Activated naive CD4-positive, alpha-beta T cell treated with Interleukin-2 at 50 U/mL for 16 hours (primary cell): ENCODE measurements around the gene SCAI.
"Not testable (repeated sequence)": the region's sequence is repeated elsewhere in the genome, so short reads cannot be mapped to it uniquely, and the experiment has no call there.

Experiments used
- DNase-seq: peaks from one replicate; pipeline ENCODE4 v3.0.0-alpha.2; 2020

Gene SCAI

GRCh38 chr9:125012013-125012412, 131.3 kb downstream of the SCAI start:
- DNase-seq, result not testable (repeated sequence)

DNA sequence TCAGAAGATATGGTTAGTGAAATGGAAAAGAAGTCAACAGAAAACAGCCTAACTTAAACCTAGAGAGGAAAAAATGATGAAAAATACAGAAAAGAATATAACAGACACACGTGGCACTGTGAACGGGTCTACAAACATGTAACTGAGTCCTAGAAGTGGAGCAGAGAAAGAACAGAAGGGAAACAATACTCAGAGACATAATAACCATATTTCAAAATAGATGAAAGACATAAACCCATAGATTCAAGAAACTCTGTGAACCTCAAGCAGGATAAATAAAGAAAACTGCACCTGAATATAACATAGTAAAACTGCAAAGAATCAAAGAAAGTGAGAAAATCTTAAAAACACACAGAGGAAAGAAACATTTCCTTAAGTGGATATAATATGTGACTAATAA, 134.7 kb downstream of the SCAI start:
- DNase-seq, result no peak

GRCh38 chr9:125003332-125003731, 140.0 kb downstream of the SCAI start:
- no peak for DNase-seq

GRCh38 chr9:124983698-124984097, 159.6 kb downstream of the SCAI start:
- DNase-seq, result no peak

GRCh38 chr9:124980431-124980830, 162.9 kb downstream of the SCAI start:
- DNase-seq, result no peak

GRCh38 chr9:124975131-124975530, 168.2 kb downstream of the SCAI start:
- DNase-seq, result no peak

- no peak for DNase-seq
These were observed 169.5 kb downstream of the SCAI start for GRCh38 chr9:124973807-124974206.

- DNase-seq, result no peak
These were observed 171.0 kb downstream of the SCAI start for GRCh38 chr9:124972241-124972770.

DNA sequence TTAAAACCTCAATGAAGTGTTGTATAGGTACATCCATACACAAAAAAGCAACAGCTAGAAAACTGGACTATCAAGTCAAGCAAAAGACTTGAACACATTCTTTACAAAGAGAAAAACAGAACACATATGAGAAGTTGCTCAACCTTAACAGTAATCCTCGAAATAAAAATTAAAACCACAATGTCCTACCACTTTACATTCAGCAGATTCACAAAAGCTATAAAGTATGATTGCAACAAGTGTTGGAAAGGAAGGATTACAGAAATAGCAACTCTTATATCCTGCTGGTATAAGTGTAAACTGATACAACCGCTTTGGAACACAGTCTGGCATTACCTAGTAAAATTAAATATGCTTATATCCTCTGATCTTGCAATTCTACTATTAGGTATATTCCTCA, 173.9 kb downstream of the SCAI start:
- DNase-seq, result no peak

DNA sequence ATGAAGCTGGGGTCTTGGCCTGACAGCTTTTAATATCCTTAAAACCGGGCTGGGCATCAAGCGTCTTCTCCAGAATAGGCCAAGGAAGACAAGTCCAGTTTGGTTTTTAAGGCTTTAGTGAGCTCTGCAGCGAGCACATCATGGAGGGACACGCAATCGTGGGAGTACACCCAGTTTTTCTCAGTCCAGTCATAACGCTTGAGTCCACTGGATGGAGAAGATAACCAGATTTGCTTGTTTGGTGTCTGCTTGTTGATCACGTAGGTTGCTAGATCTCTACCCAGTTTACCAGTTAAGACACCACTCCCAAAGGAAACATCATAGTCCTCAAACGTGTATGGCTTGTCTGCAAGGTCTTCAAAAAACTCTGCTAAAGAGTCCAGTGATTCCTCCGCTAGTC, 175.1 kb downstream of the SCAI start:
- DNase-seq, result no peak

GRCh38 chr9:124965775-124966568, 177.4 kb downstream of the SCAI start:
- DNase-seq, result not testable (repeated sequence)

DNA sequence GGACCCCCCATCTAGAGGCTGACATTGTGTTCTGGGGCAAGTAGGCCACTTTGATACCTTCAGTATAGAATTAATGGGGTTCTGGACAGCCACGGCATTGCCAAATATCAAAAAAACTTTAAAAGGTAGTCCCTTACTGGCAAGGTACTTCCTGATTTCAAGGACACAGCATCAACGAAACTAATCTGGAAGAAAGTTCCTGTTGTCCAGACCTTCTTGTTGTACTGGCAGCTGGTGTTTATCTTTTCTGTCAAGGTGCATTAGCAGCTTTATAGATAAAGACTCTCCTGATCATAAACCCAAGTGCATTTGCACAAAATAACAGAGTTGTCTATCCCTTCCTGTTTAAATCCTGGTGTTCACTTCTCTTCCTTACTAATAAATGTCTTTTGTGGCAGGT, 178.7 kb downstream of the SCAI start:
- DNase-seq, result no peak

GRCh38 chr9:124964056-124964455, 179.3 kb downstream of the SCAI start:
- no peak for DNase-seq

DNA sequence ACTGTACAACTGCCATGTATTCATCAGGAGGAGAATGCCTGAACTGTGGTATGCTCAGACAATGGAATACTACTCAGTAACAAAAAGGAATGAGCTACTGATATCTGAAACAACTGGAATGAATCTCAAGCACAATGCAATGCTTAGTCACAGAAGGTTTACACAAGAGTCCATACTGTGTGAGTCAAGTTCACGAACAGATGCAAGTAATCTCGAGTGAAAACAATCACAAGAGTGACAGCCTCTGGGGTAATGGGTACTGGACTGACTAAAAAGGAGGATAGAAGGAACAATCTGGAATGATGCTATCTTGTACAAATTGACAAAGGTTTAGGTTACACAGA, 182.9 kb downstream of the SCAI start:
- no peak for DNase-seq

DNA sequence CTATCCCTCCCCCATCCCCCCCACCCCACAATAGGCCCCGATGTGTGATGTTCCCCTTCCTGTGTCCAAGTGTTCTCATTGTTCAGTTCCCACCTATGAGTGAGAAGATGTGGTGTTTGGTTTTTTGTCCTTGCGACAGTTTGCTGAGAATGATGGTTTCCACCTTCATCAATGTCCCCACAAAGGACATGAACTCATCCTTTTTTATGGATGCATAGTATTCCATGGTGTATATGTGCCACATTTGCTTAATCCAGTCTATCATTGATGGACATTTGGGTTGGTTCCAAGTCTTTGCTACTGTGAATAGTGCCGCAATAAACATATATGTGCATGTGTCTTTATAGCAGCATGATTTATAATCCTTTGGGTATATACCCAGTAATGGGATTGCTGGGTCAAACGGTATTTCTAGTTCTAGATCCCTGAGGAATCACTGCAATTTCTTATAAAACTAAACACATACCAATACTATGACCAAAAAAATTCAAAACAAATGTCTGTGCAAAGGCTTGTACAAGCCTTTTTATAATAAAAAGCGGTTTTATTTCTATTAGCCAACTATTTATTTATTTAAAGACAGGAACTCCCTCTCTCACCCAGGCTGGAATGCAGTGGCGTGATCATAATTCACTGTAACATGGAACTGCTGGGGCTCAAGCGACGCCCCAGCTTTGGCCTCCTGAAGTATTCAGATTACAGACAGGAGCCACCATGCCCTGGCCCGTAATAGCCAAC, 183.5 kb downstream of the SCAI start:
- not testable (repeated sequence) for DNase-seq

GRCh38 chr9:124954255-124954654, 189.1 kb downstream of the SCAI start:
- no peak for DNase-seq

DNA sequence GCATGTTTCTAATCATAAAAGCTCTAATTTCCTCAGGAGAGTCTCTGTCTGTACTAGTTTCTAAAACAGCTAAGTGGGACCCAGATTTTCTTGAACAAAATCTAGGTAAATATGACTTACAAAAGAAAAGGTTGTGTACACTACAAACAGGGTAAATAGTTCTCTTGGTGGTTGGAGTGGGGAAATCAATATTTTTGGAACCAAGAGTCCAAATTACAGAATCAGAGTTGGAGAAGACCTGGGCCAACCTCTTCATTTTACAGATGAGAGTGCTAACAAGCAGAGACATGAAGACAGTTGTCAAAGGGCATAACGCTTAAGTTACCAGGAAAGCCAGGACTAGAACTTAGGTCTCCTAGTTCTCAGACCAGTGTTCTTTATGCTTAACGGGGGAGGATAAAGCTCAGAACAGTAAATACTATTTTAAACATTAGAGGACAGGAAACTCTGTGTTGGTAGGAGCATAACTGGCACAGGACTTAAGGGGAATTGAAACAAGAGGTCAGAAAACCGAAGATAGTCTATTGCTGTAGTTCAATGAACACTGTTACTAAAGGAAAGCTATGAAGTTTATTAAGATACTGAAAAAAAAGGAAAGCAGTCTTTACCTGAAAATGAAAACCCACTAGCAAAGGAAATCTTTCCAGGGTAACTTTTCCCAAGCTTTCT, 193.1 kb downstream of the SCAI start:
- no peak for DNase-seq

- DNase-seq, result no peak
These were observed 193.9 kb downstream of the SCAI start for GRCh38 chr9:124949387-124949786.

GRCh38 chr9:124947727-124948391, 195.5 kb downstream of the SCAI start:
- no peak for DNase-seq

- DNase-seq, result no peak
These were observed 197.2 kb downstream of the SCAI start for GRCh38 chr9:124946167-124946566.

DNA sequence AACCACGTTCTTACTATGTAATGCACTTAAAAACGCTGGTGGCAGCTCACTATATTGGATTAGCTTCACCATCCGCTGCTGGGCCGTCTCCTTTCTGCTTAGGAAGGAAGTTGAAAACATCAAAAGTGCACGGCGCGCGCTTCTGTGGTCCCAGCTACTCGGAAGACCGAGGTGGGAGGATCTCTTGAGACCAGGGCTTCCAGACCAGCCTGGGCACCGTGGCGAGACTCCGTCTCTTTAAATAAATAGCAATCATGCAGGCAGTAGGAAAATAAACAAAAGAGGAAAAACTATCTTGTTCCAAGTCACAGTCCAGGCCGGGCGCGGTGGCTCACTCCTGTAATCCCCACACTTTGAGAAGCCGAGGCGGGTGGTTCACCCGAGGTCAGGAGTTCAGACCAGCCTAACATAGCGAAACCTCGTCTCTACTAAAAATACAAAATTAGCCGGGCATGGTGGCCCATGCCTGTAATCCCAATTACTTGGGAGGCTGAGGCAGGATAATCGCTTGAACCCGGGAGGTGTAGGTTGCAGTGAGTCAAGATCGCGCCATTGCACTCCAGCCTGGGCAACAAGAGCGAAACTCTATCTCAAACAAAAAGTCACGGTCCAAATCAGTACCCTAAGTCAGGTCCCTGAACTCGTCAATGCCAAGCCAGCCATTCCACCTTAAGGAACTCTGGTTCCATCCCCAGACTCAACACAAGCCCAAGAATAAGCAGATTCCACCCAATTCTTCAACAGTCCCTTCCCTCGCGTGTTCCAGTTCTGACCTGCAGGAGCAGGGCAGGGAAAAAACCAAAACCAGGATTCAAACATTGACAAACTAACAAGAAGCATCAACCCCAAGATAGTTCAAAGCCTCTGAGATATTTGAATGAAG, 201.4 kb downstream of the SCAI start:
- peak; percentile 62 for DNase-seq
